GM18867 (cell line): ENCODE results near the gene ABCA9.
"Not testable (repeated sequence)": the region's sequence is repeated elsewhere in the genome, so short reads cannot be mapped to it uniquely, and the experiment has no call there.

Experiments used
- ATAC-seq: cut with Tn5 transposase; IDR thresholded peaks from one replicate; pipeline ENCODE4 v1.9.1; 2021; ENCODE audit warnings: mild to moderate bottlenecking, moderate library complexity; ENCODE audit not compliant: unreplicated experiment

Gene ABCA9, protein sequence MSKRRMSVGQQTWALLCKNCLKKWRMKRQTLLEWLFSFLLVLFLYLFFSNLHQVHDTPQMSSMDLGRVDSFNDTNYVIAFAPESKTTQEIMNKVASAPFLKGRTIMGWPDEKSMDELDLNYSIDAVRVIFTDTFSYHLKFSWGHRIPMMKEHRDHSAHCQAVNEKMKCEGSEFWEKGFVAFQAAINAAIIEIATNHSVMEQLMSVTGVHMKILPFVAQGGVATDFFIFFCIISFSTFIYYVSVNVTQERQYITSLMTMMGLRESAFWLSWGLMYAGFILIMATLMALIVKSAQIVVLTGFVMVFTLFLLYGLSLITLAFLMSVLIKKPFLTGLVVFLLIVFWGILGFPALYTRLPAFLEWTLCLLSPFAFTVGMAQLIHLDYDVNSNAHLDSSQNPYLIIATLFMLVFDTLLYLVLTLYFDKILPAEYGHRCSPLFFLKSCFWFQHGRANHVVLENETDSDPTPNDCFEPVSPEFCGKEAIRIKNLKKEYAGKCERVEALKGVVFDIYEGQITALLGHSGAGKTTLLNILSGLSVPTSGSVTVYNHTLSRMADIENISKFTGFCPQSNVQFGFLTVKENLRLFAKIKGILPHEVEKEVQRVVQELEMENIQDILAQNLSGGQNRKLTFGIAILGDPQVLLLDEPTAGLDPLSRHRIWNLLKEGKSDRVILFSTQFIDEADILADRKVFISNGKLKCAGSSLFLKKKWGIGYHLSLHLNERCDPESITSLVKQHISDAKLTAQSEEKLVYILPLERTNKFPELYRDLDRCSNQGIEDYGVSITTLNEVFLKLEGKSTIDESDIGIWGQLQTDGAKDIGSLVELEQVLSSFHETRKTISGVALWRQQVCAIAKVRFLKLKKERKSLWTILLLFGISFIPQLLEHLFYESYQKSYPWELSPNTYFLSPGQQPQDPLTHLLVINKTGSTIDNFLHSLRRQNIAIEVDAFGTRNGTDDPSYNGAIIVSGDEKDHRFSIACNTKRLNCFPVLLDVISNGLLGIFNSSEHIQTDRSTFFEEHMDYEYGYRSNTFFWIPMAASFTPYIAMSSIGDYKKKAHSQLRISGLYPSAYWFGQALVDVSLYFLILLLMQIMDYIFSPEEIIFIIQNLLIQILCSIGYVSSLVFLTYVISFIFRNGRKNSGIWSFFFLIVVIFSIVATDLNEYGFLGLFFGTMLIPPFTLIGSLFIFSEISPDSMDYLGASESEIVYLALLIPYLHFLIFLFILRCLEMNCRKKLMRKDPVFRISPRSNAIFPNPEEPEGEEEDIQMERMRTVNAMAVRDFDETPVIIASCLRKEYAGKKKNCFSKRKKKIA (N-terminal part only)

GRCh38 chr17:69060822-69061221 is at the start of gene ABCA9:
TSS of gene ABCA9 (minus strand) at chr17:69060927. CDS start at chr17:69051126, 9,801 bp downstream.
- ATAC-seq, result no peak

- no peak for ATAC-seq
Observed at GRCh38 chr17:69105907-69106730, 45.4 kb upstream of the ABCA9 start.

DNA sequence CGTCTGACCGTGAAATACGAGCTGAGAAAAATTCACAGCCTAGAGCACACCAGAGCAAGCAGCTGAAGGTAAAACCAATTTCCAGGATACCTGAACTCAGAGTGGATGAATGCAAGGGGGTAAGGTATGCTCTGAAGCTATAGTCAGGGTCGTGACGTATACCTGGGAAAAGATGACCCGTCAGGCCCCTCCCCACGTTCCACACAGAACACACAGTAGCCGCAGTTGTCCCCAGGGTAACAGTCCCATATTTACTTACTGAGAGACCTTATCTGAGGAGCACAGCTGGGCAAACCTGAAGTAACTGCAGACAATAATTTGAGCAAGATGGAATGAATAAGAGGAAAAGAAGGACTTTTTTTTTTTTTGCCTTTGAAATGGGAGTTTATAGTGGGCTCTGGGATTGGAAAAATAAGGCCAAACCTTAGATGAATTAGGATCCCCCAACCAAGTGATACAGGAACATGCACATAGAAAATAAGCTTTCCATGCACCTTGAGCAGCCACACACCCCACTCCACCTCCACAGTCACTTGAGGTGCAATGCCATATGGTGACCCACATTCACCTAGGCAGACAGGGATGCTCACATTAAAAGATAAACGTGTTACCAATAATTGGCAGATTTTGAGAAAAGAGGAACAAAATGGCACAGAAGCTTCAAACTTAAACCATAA is 43.0 kb upstream of the ABCA9 start:
- no peak for ATAC-seq

DNA sequence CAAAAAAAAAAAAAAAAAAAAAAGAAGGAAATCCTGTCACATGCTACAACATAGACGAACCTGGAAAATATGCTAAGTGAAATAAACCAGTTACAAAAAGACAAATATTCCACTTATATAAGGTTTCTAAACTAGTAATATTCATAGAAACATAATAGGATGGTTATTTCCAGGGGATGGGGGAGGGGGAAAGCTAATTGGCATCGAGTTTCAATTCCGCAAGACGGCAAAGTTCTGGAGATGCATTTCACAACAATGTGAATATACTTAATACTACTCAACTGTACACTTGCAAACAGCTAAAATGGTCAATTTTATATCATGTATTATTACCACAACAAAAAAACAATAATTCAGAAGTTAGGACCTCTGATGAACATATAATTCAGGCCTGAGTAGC is 37.9 kb upstream of the ABCA9 start:
- ATAC-seq, result no peak

GRCh38 chr17:69096541-69096940 is 35.8 kb upstream of the ABCA9 start:
- ATAC-seq, result no peak

DNA sequence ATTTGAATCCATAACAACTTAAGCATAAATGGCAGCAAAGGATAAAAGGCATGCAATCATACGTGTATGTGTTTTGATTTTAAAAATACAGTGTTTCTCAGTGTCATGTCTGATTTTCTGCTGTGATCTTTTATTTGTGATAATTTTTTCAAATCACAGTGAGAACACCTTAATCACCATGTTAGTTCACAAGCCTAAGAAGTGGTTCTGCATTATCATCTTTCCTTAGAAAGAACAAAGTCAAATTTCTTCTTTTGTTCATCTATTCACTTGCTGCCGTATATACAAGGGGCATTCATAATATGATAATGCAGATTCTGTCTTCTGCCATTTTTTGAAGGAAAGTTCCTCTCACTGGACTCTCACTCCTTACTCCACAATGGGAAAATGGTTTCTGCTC is 33.3 kb upstream of the ABCA9 start:
- no peak for ATAC-seq

- ATAC-seq, result no peak
Observed at GRCh38 chr17:69093279-69093789, 32.6 kb upstream of the ABCA9 start.

DNA sequence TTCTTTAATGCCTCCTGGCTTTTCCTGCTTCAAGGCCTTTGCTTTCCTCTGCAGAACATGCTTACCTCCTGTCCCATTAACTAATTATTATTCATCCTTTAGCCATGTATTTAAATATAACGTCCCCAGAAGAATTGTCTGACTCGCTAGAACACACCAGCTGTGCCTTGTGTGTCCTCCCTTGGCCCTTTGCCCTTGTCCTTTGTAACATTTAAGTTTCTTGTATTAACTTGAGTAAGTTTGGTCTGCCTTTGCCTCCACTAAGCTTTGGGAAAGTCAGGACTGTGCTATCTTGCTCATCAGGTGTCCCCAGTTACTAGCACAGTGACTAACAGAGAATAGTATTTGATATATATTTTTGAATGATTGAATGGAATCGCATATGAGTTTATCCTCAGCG is 29.6 kb upstream of the ABCA9 start:
- no peak for ATAC-seq

- no peak for ATAC-seq
Observed at GRCh38 chr17:69088643-69089200, 28.0 kb upstream of the ABCA9 start.

DNA sequence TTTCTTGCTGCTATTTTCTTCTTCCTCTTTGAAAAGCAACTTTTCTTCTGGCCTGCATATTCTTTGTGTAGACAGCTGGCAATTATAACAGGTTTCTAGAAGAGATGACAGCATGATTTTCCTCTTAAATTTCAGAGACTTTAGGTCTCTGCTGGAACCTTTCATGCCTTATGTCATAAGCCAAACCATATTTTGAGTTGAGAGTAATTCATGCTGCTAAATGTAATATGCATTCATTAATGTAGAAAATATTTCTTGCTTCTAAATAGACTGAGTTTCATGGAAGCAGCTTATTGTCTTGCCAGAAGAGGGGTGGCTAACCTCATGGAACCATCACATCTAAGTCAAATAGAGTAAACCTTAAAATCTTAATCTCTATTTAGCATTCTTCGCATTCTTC is 25.9 kb upstream of the ABCA9 start:
- no peak for ATAC-seq

- no peak for ATAC-seq
Observed at GRCh38 chr17:69084911-69085310, 24.2 kb upstream of the ABCA9 start.

DNA sequence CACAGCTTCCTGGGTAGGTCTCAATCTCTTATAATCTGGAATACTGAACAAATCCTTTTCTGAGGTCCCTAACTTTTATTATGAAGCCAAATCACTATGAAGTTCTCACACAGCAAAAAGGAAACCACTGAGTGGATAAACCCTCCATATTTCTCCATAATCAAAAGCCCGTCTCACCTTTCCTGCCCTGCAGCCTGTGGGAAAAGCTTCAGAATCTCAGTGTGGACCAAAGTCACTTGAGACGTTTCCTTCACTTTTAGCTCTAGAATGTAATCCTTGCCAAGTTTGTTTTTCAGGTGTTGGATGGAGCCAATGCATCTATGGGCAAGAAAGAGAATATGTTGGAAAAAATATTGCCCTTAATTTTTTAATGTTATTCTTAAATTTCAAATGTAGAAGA is 22.0 kb upstream of the ABCA9 start:
- ATAC-seq, result no peak

- no peak for ATAC-seq
Observed at GRCh38 chr17:69078864-69079263, 18.1 kb upstream of the ABCA9 start.

DNA sequence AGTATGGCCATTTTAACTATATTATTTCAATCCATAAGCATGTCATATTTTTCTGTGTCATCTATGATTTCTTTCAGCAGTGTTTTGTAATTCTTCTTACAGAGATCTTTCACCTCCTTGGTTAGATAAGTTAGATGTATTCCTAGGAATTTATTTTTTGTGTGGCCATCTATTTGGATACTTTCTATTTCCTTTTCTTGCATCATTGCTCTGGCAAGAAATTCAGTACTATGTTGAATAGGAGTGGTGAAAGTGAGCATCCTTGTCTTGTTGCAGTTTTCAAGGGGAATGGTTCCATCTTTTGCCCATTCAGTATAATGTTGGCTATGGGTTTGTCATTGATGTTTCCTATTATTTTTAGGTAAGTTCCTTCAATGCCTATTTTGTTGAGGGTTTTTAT is 15.1 kb upstream of the ABCA9 start:
- ATAC-seq, result no peak

DNA sequence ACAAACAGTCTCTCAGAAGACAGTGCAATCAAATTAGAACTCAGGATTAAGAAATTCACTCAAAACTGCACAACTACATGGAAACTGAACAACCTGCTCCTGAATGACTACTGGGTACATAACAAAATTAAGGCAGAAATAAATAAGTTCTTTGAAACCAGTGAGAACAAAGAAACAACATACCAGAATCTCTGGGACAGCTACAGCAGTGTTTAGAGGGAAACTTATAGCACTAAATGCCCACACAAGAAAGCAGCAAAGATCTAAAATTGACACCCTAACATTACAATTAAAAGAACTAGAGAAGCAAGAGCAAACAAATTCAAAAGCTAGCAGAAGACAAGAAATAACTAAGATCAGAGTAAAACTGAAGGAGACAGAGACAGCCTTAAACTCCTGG is 12.7 kb upstream of the ABCA9 start:
- ATAC-seq, result not testable (repeated sequence)

DNA sequence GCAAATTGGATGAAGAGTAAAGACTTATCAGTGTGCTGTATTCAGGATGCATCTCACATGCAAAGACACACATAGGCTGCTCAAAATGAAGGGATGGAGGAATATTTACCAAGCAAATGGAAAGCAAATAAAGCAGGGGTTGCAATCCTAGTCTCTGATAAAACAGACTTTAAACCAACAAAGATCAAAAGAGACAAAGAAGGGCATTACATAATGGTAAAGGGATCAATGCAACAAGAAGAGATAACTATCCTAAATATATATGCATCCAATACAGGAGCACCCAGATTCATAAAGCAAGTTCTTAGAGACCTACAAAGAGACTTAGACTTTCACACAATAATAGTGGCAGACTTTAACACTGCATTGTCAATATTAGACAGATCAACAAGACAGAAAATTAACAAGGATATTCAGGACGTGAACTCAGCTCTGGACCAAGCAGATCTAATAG is 12.1 kb upstream of the ABCA9 start:
- ATAC-seq, result not testable (repeated sequence)

GRCh38 chr17:69071233-69071586 is 10.5 kb upstream of the ABCA9 start:
- not testable (repeated sequence) for ATAC-seq

DNA sequence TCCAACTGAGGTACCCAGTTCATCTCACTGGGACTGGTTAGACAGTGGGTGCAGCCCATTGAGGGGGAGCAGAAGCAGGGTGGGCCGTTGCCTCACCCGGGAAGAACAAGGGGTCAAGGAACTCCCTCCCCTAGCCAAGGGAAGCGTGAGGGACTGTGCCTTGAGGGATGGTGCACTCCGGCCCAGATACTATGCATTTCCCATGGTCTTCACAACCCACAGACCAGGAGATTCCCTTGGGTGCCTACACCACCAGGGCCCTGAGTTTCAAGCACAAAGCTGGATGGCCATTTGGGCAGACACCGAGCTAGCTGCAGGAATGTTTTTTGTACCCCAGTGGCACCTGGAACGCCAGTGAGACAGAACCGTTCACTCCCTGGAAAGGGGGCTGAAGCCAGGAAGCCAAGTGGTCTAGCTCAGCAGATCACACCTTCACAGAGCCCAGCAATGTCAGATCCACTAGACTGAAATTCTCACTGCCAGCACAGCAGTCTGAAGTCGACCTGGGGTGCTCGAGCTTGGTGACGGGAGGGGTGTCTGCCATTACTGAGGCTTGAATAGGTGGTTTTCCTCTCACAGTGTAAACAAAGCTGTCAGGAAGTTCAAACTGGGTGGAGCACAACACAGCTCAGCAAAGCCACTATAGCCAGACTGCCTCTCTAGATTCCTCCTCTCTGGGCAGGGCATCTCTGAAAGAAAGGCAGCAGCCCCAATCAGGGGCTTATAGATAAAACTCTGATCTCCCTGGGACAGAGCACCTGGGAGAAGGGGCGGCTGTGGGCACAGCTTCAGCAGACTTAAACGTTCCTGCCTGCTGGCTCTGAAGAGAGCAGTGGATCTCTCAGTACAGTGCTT is 9.9 kb upstream of the ABCA9 start:
- ATAC-seq, result not testable (repeated sequence)
